Cardiac atrium fibroblast (primary cell): ENCODE data around the gene TEPSIN. TPM values are rescaled to one million over a fixed set of nuclear protein-coding genes. Genes with fewer than 3 reads are reported as not detected.

Source experiments
- total RNA-seq: library from RNA; depleted of rRNA; stranded (reverse); fragments of >200 nt; gene quantifications from 2 replicates; pipeline ENCODE4 v1.2.3, GENCODE V29; 2015

The TEPSIN gene, protein sequence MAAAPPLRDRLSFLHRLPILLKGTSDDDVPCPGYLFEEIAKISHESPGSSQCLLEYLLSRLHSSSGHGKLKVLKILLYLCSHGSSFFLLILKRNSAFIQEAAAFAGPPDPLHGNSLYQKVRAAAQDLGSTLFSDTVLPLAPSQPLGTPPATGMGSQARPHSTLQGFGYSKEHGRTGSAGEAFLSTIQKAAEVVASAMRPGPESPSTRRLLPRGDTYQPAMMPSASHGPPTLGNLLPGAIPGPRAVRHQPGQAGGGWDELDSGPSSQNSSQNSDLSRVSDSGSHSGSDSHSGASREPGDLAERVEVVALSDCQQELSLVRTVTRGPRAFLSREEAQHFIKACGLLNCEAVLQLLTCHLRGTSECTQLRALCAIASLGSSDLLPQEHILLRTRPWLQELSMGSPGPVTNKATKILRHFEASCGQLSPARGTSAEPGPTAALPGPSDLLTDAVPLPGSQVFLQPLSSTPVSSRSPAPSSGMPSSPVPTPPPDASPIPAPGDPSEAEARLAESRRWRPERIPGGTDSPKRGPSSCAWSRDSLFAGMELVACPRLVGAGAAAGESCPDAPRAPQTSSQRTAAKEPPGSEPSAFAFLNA
- 11.3 and 28.3 TPM in 2 replicates for total RNA-seq

GRCh38 chr17:81238815-81239713 lies at the start of gene TEPSIN, which contains the start of gene NDUFAF8:
Gene TEPSIN, minus strand, starts transcription at chr17:81239055. Its CDS starts 22 bp downstream, at chr17:81239033.
Gene NDUFAF8, plus strand, starts transcription at chr17:81239318. Its CDS starts 46 bp downstream, at chr17:81239364.

GRCh38 chr17:81222906-81223761 lies 15.7 kb downstream of the TEPSIN start, which contains the start of gene CEP131:
Gene CEP131, minus strand, starts transcription at chr17:81222965. Its CDS starts 2,909 bp downstream, at chr17:81220056.

Other genes starting within 250 kb of the TEPSIN start
- gene CHMP6, start 247.2 kb downstream of the TEPSIN start, total RNA-seq: 20.4 and 26.5 TPM in 2 replicates
- 18.6 and 29.6 TPM in 2 replicates for gene BAIAP2, start 203.9 kb downstream of the TEPSIN start, total RNA-seq
- not detected in 2 replicates for gene PVALEF, start 73.5 kb downstream of the TEPSIN start, total RNA-seq
- 0.32 TPM in 1 of 2 replicates, not detected in the other for gene AATK, start 72.8 kb downstream of the TEPSIN start, total RNA-seq
- gene CEP131, start 16.1 kb downstream of the TEPSIN start, total RNA-seq: 8.6 and 11.7 TPM in 2 replicates
- gene NDUFAF8, start 263 bp upstream of the TEPSIN start, total RNA-seq: 13.0 and 16.8 TPM in 2 replicates
- gene SLC38A10, start 56.3 kb upstream of the TEPSIN start, total RNA-seq: 85.2 and 102 TPM in 2 replicates
- gene BAHCC1, start 156.4 kb upstream of the TEPSIN start, total RNA-seq: 12.5 and 30.8 TPM in 2 replicates